Thyroid gland (tissue), 4 donors: ENCODE data around the gene STOM. TPM values are rescaled to one million over a fixed set of nuclear protein-coding genes. Genes with fewer than 3 reads are reported as not detected.

Experiments
- DNase-seq, 2 donors: peaks; one replicate each; pipeline ENCODE4 v3.0.0-alpha.2; 2019
- H3K27ac ChIP-seq, 3 donors: fragments of 200-600 bp; sonication (generic); 1 replicate in 2 of 3; 2 replicates in 1 of 3; pipeline ENCODE4 v1.5.1; 2016 to 2019; ENCODE audit warnings: mild to moderate bottlenecking in 1 of 3, moderate library complexity in 1 of 3
- H3K27me3 ChIP-seq: fragments of 200-600 bp; sonication (generic); one replicate; pipeline ENCODE4 v1.5.1; 2019
- H3K36me3 ChIP-seq, 2 donors: fragments of 200-600 bp; sonication (generic); one replicate each; pipeline ENCODE4 v1.5.1; 2016 to 2019
- H3K4me1 ChIP-seq, 2 donors: fragments of 200-600 bp; sonication (generic); one replicate each; pipeline ENCODE4 v1.5.1; 2017 to 2019
- H3K4me3 ChIP-seq, 3 donors: fragments of 200-600 bp; sonication (generic); replicated peaks in 1 of 3; 1 replicate in 2 of 3; 2 replicates in 1 of 3; pipeline ENCODE4 v1.5.1; 2016; ENCODE audit warnings: mild to moderate bottlenecking in 1 of 3
- H3K9me3 ChIP-seq: fragments of 200-600 bp; sonication (generic); one replicate; pipeline ENCODE4 v1.5.1; 2017
- CTCF ChIP-seq, 6 experiments: fragments of 200-600 bp in 3 of 6; fragments of 450-650 bp in 3 of 6; sonication (generic) in 3 of 6; IDR thresholded peaks; one replicate each; pipeline ENCODE4 v1.5.1; 2016 to 2019; ENCODE audit warnings: antibody characterized with exemption in 6 of 6, mild to moderate bottlenecking in 2 of 6, inconsistent platforms in 1 of 6, moderate library complexity in 1 of 6
- POLR2A ChIP-seq, 2 donors: fragments of 450-650 bp; IDR thresholded peaks; one replicate each; pipeline ENCODE4 v1.6.1; 2017; ENCODE audit warnings: antibody characterized with exemption in 2 of 2, mild to moderate bottlenecking in 2 of 2, moderate library complexity in 1 of 2
- WGBS, 2 donors: methylation state at CpG; one replicate each; pipeline ENCODE4 v1.1.5; 2017; 5-methylcytosine and 5-hydroxymethylcytosine counted together
- intact Hi-C: fragments of 100-400 bp; cut with DNase I; formaldehyde crosslinking; loops from one replicate; pipeline ENCODE4 v1.15.1; 2023
- total RNA-seq, 4 donors: library from RNA; depleted of rRNA; stranded (reverse); fragments of >200 nt; gene quantifications; one replicate each; pipeline ENCODE4 v1.2.3, GENCODE V29; 2016

Gene STOM
- total RNA-seq, 4 donors from 2014 or later: 104 to 275 (median 142) TPM

GRCh38 chr9:121366611-121367192 is 3.3 kb downstream of the STOM start:
- no peak for DNase-seq
- no peak overlapping the region for H3K4me3 ChIP-seq
- H3K36me3 ChIP-seq: no peaks in the 10 kb centered on the region
- TF ChIP-seq CTCF (IDR thresholded peaks at IDR 0.05) (no peak), POLR2A (IDR thresholded peaks at IDR 0.05) (no peak)
- no peaks in the 10 kb centered on the region for H3K9me3 ChIP-seq
- peak overlapping the region in 2 of 3 donors; percentile 93 for H3K27ac ChIP-seq
- intact Hi-C loops: no loop called here
- 87 to 88% methylated on average over 5 of the region's 5 CpGs for WGBS, 2 donors
- peaks cover 58 to 71% of the 10 kb centered on the region in 2 donors for H3K4me1 ChIP-seq
- H3K27me3 ChIP-seq: no peaks in the 10 kb centered on the region

GRCh38 chr9:121365564-121365963 is 4.5 kb downstream of the STOM start:
- no peak for DNase-seq
- no peaks in the 10 kb centered on the region for H3K9me3 ChIP-seq
- intact Hi-C loops: no loop called here
- WGBS, 2 donors: 44 to 71% methylated on average over 2 of the region's 2 CpGs
- no peaks in the 10 kb centered on the region for H3K36me3 ChIP-seq
- peaks cover 70 to 76% of the 10 kb centered on the region in 2 donors for H3K4me1 ChIP-seq
- TF ChIP-seq CTCF (IDR thresholded peaks at IDR 0.05): no peak
- no peak for TF ChIP-seq POLR2A (IDR thresholded peaks at IDR 0.05)
- no peak overlapping the region for H3K4me3 ChIP-seq
- H3K27me3 ChIP-seq: no peaks in the 10 kb centered on the region
- H3K27ac ChIP-seq: peak overlapping the region; percentile 4 to 83 (median 82)

GRCh38 chr9:121364886-121365285 is 5.2 kb downstream of the STOM start:
- Histone ChIP-seq H3K9me3 (no peaks in the 10 kb centered on the region), H3K4me1 (peaks cover 76 to 80% of the 10 kb centered on the region in 2 donors), H3K36me3 (no peaks in the 10 kb centered on the region), H3K27me3 (no peaks in the 10 kb centered on the region), H3K4me3 (no peak overlapping the region), H3K27ac (peak overlapping the region in 2 of 3 donors; percentile 82 to 83)
- no peak for DNase-seq
- no peak for TF ChIP-seq POLR2A (IDR thresholded peaks at IDR 0.05)
- TF ChIP-seq CTCF (IDR thresholded peaks at IDR 0.05): no peak
- intact Hi-C loops: no loop called here

- Histone ChIP-seq H3K9me3 (no peaks in the 10 kb centered on the region), H3K27me3 (no peaks in the 10 kb centered on the region), H3K36me3 (no peaks in the 10 kb centered on the region), H3K4me3 (no peak overlapping the region), H3K4me1 (peaks cover 79 to 88% of the 10 kb centered on the region in 2 donors), H3K27ac (peak overlapping the region; percentile 43 to 83 (median 82))
- intact Hi-C loops: no loop called here
- 77 to 83% methylated on average over 5 of the region's 5 CpGs for WGBS, 2 donors
- no peak for DNase-seq
- TF ChIP-seq POLR2A (IDR thresholded peaks at IDR 0.05): no peak
- no peak for TF ChIP-seq CTCF (IDR thresholded peaks at IDR 0.05)
Measured at GRCh38 chr9:121364077-121364476, 6.0 kb downstream of the STOM start.

- 72 to 77% methylated on average over 1 of the region's 1 CpG for WGBS, 2 donors
- H3K27ac ChIP-seq: peak overlapping the region; percentile 43 to 83 (median 82)
- intact Hi-C loops: no loop called here
- H3K27me3 ChIP-seq: no peaks in the 10 kb centered on the region
- peaks cover 79 to 93% of the 10 kb centered on the region in 2 donors for H3K4me1 ChIP-seq
- no peaks in the 10 kb centered on the region for H3K9me3 ChIP-seq
- H3K36me3 ChIP-seq: no peaks in the 10 kb centered on the region
- DNase-seq: no peak
- no peak for TF ChIP-seq POLR2A (IDR thresholded peaks at IDR 0.05)
- no peak for TF ChIP-seq CTCF (IDR thresholded peaks at IDR 0.05)
- no peak overlapping the region for H3K4me3 ChIP-seq
Measured at GRCh38 chr9:121363622-121363961, 6.5 kb downstream of the STOM start.
